ENCODE measurements around the gene LGI4. TPM values are rescaled to one million over a fixed set of nuclear protein-coding genes. Genes with fewer than 3 reads are reported as not detected.

The LGI4 gene
- total and polyA plus RNA-seq, 4 donors: 0.18 to 1.5 (median 1.1) TPM

DNA sequence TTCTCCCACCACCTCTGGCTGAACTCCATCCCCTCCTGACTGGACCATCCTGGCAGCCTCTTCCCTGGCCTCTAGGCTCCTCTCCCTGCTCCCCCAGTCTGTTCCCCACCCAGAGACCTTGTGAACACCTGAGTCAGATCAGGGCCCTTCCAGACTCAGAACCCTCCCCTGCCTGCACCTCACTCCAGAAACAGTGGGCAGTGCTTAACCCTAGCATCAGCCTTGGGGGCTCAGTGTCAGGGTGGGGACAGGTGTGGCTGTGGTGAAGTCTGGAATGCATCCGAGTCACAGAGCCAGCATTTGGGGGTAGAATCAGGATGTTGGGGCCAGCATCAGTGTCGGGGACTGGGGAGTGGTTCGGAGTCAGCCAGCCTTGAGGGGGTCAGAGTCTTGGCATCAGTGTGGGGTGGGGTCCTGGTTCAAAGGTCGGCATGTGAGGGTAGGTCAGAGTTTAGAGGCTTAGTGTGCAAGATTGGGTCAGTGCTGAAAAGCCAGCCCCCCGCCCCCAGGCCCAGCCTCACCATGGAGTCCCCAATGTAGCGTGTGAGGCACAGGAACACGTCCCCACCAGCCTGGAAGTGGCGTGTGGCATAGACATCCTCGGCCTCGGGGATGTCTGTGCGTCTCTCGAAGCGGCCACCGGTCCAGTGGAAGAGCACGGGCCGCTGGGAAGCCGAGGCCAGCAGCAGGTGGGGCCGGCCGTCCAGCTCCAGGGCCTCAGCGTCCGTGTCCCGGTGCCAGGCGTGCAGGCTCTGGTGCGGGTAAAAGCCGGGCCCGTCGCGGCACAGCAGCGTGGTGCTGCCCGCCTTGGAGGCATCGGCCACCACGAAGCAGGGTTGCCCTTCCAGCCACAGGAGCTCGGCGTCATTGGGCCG is 8.9 kb downstream of the LGI4 start:
- peaks cover 4 to 15% (median 11%) of the 10 kb centered on the region in 4 donors for H3K4me1 ChIP-seq (ENCODE audit: control insufficient read depth in 4 of 4, insufficient read depth in 4 of 4, low read length in 3 of 4)

GRCh38 chr19:35125270-35125717 is 9.6 kb downstream of the LGI4 start:
- Histone ChIP-seq H3K36me3 (ENCODE audit: control insufficient read depth in 4 of 4, insufficient read depth in 3 of 4, low read depth in 1 of 4, low read length in 3 of 4) (no peaks in the 10 kb centered on the region), H3K9ac (ENCODE audit: low read depth in 1 of 2, low read length in 2 of 2) (no peak overlapping the region), H3K27me3 (ENCODE audit: control insufficient read depth in 4 of 4, insufficient read depth in 4 of 4, low read length in 3 of 4) (no peaks in the 10 kb centered on the region), H3K9me3 (ENCODE audit: control insufficient read depth in 4 of 4, low read length in 3 of 4) (no peaks in the 10 kb centered on the region), H3K4me3 (ENCODE audit: low read depth in 1 of 3, low read length in 3 of 3) (no peak overlapping the region), H3K27ac (ENCODE audit: low read depth in 1 of 2, low read length in 2 of 2) (no peak overlapping the region), H3K4me1 (ENCODE audit: control insufficient read depth in 4 of 4, insufficient read depth in 4 of 4, low read length in 3 of 4) (peaks cover 4 to 15% (median 11%) of the 10 kb centered on the region in 4 donors)
- no peak for DNase-seq (ENCODE audit: low spot score)
- 88% methylated on average over 19 of the region's 19 CpGs for WGBS
- TF ChIP-seq, protein P1, sequence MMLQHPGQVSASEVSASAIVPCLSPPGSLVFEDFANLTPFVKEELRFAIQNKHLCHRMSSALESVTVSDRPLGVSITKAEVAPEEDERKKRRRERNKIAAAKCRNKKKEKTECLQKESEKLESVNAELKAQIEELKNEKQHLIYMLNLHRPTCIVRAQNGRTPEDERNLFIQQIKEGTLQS (IDR thresholded peaks at IDR 0.05): no peak
- TF ChIP-seq FOXA1 (IDR thresholded peaks at IDR 0.05): no peak
- TF ChIP-seq RXRA (IDR thresholded peaks at IDR 0.05): no peak
- TF ChIP-seq GABPA (IDR thresholded peaks at IDR 0.05 in 1 of 2, conservative IDR thresholded peaks at IDR 0.05 in 1 of 2): no peak
- no peak for TF ChIP-seq RAD21 (IDR thresholded peaks at IDR 0.05)
- no peak for TF ChIP-seq REST (IDR thresholded peaks at IDR 0.05)
- TF ChIP-seq TAF1 (conservative IDR thresholded peaks at IDR 0.05): no peak
- TF ChIP-seq, protein P2, sequence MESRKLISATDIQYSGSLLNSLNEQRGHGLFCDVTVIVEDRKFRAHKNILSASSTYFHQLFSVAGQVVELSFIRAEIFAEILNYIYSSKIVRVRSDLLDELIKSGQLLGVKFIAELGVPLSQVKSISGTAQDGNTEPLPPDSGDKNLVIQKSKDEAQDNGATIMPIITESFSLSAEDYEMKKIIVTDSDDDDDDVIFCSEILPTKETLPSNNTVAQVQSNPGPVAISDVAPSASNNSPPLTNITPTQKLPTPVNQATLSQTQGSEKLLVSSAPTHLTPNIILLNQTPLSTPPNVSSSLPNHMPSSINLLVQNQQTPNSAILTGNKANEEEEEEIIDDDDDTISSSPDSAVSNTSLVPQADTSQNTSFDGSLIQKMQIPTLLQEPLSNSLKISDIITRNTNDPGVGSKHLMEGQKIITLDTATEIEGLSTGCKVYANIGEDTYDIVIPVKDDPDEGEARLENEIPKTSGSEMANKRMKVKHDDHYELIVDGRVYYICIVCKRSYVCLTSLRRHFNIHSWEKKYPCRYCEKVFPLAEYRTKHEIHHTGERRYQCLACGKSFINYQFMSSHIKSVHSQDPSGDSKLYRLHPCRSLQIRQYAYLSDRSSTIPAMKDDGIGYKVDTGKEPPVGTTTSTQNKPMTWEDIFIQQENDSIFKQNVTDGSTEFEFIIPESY (IDR thresholded peaks at IDR 0.05): no peak
- no peak for TF ChIP-seq NR2F2 (IDR thresholded peaks at IDR 0.05)
- no peak for TF ChIP-seq YY1 (IDR thresholded peaks at IDR 0.05)
- no peak for TF ChIP-seq JUND (IDR thresholded peaks at IDR 0.05)
- no peak for TF ChIP-seq SP1 (IDR thresholded peaks at IDR 0.05)

More for the DNA sequence above, 8.9 kb downstream of the LGI4 start:
- 93% methylated on average over 35 of the region's 35 CpGs for WGBS
- H3K4me3 ChIP-seq (ENCODE audit: low read depth in 1 of 3, low read length in 3 of 3): no peak overlapping the region
- no peak overlapping the region for H3K9ac ChIP-seq (ENCODE audit: low read depth in 1 of 2, low read length in 2 of 2)
- no peaks in the 10 kb centered on the region for H3K9me3 ChIP-seq (ENCODE audit: control insufficient read depth in 4 of 4, low read length in 3 of 4)
- no peak overlapping the region for H3K27ac ChIP-seq (ENCODE audit: low read depth in 1 of 2, low read length in 2 of 2)
- H3K27me3 ChIP-seq (ENCODE audit: control insufficient read depth in 4 of 4, insufficient read depth in 4 of 4, low read length in 3 of 4): no peaks in the 10 kb centered on the region
- H3K36me3 ChIP-seq (ENCODE audit: control insufficient read depth in 4 of 4, insufficient read depth in 3 of 4, low read depth in 1 of 4, low read length in 3 of 4): no peaks in the 10 kb centered on the region
- no peak for DNase-seq (ENCODE audit: low spot score)
- TF ChIP-seq GABPA (IDR thresholded peaks at IDR 0.05 in 1 of 2, conservative IDR thresholded peaks at IDR 0.05 in 1 of 2): no peak
- TF ChIP-seq FOXA2 (IDR thresholded peaks at IDR 0.05): no peak
- no peak for TF ChIP-seq HNF4A (conservative IDR thresholded peaks at IDR 0.05)
- no peak for TF ChIP-seq MAX (IDR thresholded peaks at IDR 0.05)
- no peak for TF ChIP-seq RAD21 (IDR thresholded peaks at IDR 0.05)
- no peak for TF ChIP-seq HNF4G (IDR thresholded peaks at IDR 0.05)
- TF ChIP-seq, protein P2 (IDR thresholded peaks at IDR 0.05): no peak
- TF ChIP-seq RXRA (IDR thresholded peaks at IDR 0.05): no peak
- TF ChIP-seq TAF1 (conservative IDR thresholded peaks at IDR 0.05): no peak
- TF ChIP-seq EGR1 (IDR thresholded peaks at IDR 0.05; ENCODE audit: low read depth in 2 of 2): no peak
- no peak for TF ChIP-seq YY1 (IDR thresholded peaks at IDR 0.05)
- TF ChIP-seq CTCF (IDR thresholded peaks at IDR 0.05; ENCODE audit: low read depth, low read length, missing input control): no peak
- TF ChIP-seq SP1 (IDR thresholded peaks at IDR 0.05): no peak
- TF ChIP-seq NR2F2 (IDR thresholded peaks at IDR 0.05): no peak
